Adrenal gland (tissue), 12 donors: ENCODE results near the gene CADPS. TPM values are rescaled to one million over a fixed set of nuclear protein-coding genes. Genes with fewer than 3 reads are reported as not detected.
A peak's percentile ranks its signal among the peaks of the same experiment; 100 is the strongest.

Experiments used
- DNase-seq, 7 donors: peaks; one replicate each; pipeline ENCODE4 v3.0.0-alpha.2; 2019 to 2020
- H3K27ac ChIP-seq, 5 donors: fragments of 200-600 bp; sonication (generic) in 4 of 5; 1 replicate in 3 of 5; 2 replicates in 2 of 5; pipeline versions ENCODE4 v1.5.1 to v1.8.0; 2016 to 2020; ENCODE audit warnings: mild to moderate bottlenecking in 1 of 5
- H3K27me3 ChIP-seq: fragments of 200-600 bp; 2 replicates; pipeline ENCODE4 v1.8.0; 2021
- H3K36me3 ChIP-seq, 2 donors: fragments of 200-600 bp; replicated peaks in 1 of 2; 1 replicate in 1 of 2; 2 replicates in 1 of 2; pipeline versions ENCODE4 v1.5.1 to v1.8.0; 2018 to 2022
- H3K4me1 ChIP-seq, 2 donors: fragments of 200-600 bp; replicated peaks in 1 of 2; 1 replicate in 1 of 2; 2 replicates in 1 of 2; pipeline versions ENCODE4 v1.5.1 to v1.8.0; 2018 to 2021
- H3K4me3 ChIP-seq, 4 donors: fragments of 200-600 bp; sonication (generic) in 3 of 4; one replicate each; pipeline ENCODE4 v1.5.1; 2016 to 2018
- H3K9me3 ChIP-seq, 3 donors: fragments of 200-600 bp; sonication (generic) in 1 of 3; replicated peaks in 1 of 3; 1 replicate in 2 of 3; 2 replicates in 1 of 3; pipeline versions ENCODE4 v1.5.1 to v1.8.0; 2016 to 2021
- POLR2A ChIP-seq, 2 donors: fragments of 450-650 bp; IDR thresholded peaks; one replicate each; pipeline ENCODE4 v1.6.1; 2017; ENCODE audit warnings: antibody characterized with exemption in 2 of 2, mild to moderate bottlenecking in 2 of 2, moderate library complexity in 1 of 2
- WGBS, 4 donors: extraction: QIAGEN DNeasy Blood & Tissue Kit in 2 of 4; methylation state at CpG; one replicate each; pipeline versions ENCODE4 v1.1.5 to v1.1.7; 2013 to 2017; 5-methylcytosine and 5-hydroxymethylcytosine counted together
- intact Hi-C, 2 donors: fragments of 100-400 bp; cut with DNase I; formaldehyde crosslinking; loops; one replicate each; pipeline versions ENCODE4 v1.14.1 to v1.15.0; 2022 to 2023
- polyA plus RNA-seq, 3 donors: library from polyadenylated mRNA; stranded (reverse); fragments of 200-250 nt in 2 of 3; fragments of 350-450 nt in 1 of 3; fragmentation: Illumina TruSeq in 1 of 3; extraction: RNeasy Lipid Tissue Mini Kit (QIAGEN cat#74804) in 1 of 3; gene quantifications; one replicate each; pipeline ENCODE4 v1.2.3, GENCODE V29; 2013 to 2014
- total RNA-seq, 9 donors: library from RNA; depleted of rRNA in 4 of 9; stranded (reverse); fragments of >200 nt in 4 of 9; fragments of 120-200 nt in 1 of 9; fragmentation: NEBNext Ultra II Directional in 1 of 9; extraction: Animal tissue kit (Norgen Biotek cat#: 25700) in 1 of 9; gene quantifications; one replicate each; pipeline versions ENCODE4 v1.1.0 to v1.2.4, GENCODE V29; 2013 to 2023
- TF ChIP-seq, protein P1 (sequence below), 6 experiments: fragments of 450-650 bp in 4 of 6; fragments of 200-600 bp in 2 of 6; sonication (generic) in 1 of 6; IDR thresholded peaks; 1 replicate in 5 of 6; 2 replicates in 1 of 6; pipeline versions ENCODE4 v1.5.1 to v1.8.0; 2016 to 2021; ENCODE audit warnings: antibody characterized with exemption in 6 of 6, mild to moderate bottlenecking in 2 of 6, moderate library complexity in 1 of 6
- donor health status: healthy with polysubstance abuse.
- donor health status: Bipolar disorder and iron deficiency.
- donor health status: DM: yes; HTN: yes; CAD: no.
- donor health status: DM: no; HTN: no; CAD: no.
- donor health status: DM: no; HTN: no; CAD: no.
- donor health status: DM: yes; HTN: yes; CAD: no.

The CADPS gene
- total and polyA plus RNA-seq, 12 donors: 0.24 to 36.5 (median 11.2) TPM; not detected in 2

DNA sequence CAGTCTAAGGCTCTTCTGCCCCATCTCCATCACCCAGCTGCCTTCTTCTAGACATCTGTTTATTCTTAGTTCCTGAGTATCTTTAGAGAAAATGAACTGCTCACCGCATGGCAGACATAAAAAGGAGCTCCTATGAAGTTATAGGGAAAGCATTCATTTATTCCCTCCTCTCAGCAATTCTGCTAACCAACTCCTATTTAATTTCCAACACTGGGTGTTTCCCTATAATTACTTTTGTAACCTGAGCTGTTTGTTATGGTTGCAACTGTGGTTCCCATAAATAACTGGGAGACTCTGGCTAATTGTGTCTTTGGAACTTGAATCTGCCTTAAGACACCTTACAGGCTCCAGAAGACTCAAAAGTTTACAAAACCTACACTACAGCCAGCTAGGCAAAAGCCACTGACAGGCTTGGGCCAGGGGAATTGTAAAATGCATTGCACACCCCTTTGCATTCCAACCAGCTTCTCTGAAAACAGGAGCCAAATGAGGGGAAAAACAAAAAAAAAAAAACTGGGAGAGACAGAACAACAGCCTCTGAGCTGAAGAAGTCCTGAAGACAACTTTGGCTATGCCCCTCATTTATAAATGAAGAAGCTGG lies 270.4 kb downstream of the CADPS start:
- TF ChIP-seq, protein P1, sequence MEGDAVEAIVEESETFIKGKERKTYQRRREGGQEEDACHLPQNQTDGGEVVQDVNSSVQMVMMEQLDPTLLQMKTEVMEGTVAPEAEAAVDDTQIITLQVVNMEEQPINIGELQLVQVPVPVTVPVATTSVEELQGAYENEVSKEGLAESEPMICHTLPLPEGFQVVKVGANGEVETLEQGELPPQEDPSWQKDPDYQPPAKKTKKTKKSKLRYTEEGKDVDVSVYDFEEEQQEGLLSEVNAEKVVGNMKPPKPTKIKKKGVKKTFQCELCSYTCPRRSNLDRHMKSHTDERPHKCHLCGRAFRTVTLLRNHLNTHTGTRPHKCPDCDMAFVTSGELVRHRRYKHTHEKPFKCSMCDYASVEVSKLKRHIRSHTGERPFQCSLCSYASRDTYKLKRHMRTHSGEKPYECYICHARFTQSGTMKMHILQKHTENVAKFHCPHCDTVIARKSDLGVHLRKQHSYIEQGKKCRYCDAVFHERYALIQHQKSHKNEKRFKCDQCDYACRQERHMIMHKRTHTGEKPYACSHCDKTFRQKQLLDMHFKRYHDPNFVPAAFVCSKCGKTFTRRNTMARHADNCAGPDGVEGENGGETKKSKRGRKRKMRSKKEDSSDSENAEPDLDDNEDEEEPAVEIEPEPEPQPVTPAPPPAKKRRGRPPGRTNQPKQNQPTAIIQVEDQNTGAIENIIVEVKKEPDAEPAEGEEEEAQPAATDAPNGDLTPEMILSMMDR (IDR thresholded peaks at IDR 0.05): no peak
- TF ChIP-seq POLR2A (IDR thresholded peaks at IDR 0.05): no peak
- 75 to 92% (median 81%) methylated on average over 1 of the region's 1 CpG for WGBS, 4 donors
- Histone ChIP-seq H3K9me3 (no peaks in the 10 kb centered on the region), H3K4me1 (no peaks in the 10 kb centered on the region), H3K36me3 (no peaks in the 10 kb centered on the region), H3K4me3 (no peak overlapping the region), H3K27ac (no peak overlapping the region), H3K27me3 (no peaks in the 10 kb centered on the region)
- intact Hi-C loops: no loop called here
- DNase-seq: no peak

- H3K27ac ChIP-seq: no peak overlapping the region
- TF ChIP-seq, protein P1 (IDR thresholded peaks at IDR 0.05): no peak
- no peak for TF ChIP-seq POLR2A (IDR thresholded peaks at IDR 0.05)
Observed at GRCh38 chr3:62604298-62604697, 270.9 kb downstream of the CADPS start.

DNA sequence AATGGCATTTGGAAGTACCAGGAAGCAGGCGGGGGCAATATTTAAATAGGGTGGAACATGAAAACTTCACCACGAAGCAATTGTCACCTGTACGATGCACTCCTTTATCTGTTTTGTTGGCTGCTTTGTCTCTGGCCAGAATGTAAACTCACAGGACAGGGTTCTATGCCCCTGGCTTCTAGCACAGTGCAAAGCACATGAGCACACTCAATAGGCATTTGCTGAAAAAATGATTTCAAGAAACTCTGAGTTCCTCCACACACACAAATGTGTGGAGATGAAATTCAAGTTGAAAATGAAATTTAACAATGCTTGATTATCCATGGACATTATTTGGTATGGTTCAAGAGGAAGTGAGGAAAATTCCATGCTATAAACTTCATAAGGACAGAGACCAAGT lies 272.2 kb downstream of the CADPS start:
- no peak for DNase-seq
- no peak overlapping the region for H3K4me3 ChIP-seq
- WGBS, 4 donors: 68 to 83% (median 77%) methylated on average over 3 of the region's 3 CpGs
- no peak overlapping the region for H3K27ac ChIP-seq
- no peaks in the 10 kb centered on the region for H3K36me3 ChIP-seq
- TF ChIP-seq POLR2A (IDR thresholded peaks at IDR 0.05): no peak
- TF ChIP-seq, protein P1 (IDR thresholded peaks at IDR 0.05): no peak
- no peaks in the 10 kb centered on the region for H3K9me3 ChIP-seq
- H3K4me1 ChIP-seq: no peaks in the 10 kb centered on the region
- intact Hi-C loops: no loop called here
- no peaks in the 10 kb centered on the region for H3K27me3 ChIP-seq

More at GRCh38 chr3:62604298-62604697, 270.9 kb downstream of the CADPS start:
- Histone ChIP-seq H3K4me1 (no peaks in the 10 kb centered on the region), H3K27me3 (no peaks in the 10 kb centered on the region), H3K36me3 (no peaks in the 10 kb centered on the region), H3K4me3 (no peak overlapping the region), H3K9me3 (no peaks in the 10 kb centered on the region)
- WGBS, 4 donors: 29 to 53% (median 44%) methylated on average over 2 of the region's 2 CpGs
- intact Hi-C loops: no loop called here
- DNase-seq: peak in 1 of 7 donors; percentile 15

DNA sequence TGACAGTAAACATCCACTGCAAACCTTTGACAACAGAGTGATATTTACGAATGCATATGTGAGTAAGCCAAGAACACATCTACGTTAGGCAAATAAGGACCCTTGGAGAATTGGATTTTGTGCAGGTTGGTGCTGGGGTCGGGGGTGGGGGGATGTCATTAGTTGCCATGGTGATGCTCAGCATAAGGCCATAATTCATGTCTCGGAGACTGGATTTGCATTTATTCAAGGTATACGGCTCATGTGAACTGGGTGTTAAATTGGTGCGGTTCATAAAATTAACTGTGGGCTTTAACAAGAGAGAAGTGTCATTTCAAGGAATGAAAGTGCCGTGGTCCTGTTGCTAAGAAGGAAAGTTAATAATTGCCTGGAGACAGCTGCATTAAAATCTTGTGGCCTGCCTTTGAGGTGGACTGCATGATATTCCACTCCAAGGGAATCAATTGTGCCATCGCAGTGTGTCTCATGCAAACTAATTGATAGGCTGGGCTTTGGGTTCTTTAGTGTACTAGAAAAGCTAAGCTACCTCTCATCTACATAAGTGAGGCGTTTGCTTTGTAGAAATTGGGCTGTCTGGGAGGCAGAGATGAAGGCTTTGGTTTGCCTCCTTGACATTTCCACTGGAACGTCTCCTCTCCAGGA lies 273.0 kb downstream of the CADPS start:
- Histone ChIP-seq H3K4me1 (no peaks in the 10 kb centered on the region), H3K9me3 (no peaks in the 10 kb centered on the region), H3K36me3 (no peaks in the 10 kb centered on the region), H3K4me3 (no peak overlapping the region), H3K27me3 (no peaks in the 10 kb centered on the region), H3K27ac (no peak overlapping the region)
- WGBS, 4 donors: 53 to 68% (median 56%) methylated on average over 10 of the region's 10 CpGs
- TF ChIP-seq, protein P1 (IDR thresholded peaks at IDR 0.05): no peak
- TF ChIP-seq POLR2A (IDR thresholded peaks at IDR 0.05): no peak
- no peak for DNase-seq
- intact Hi-C loops: no loop called here
